ENCODE measurements around the gene CYBB. TPM values are rescaled to one million over a fixed set of nuclear protein-coding genes. Genes with fewer than 3 reads are reported as not detected.

Gene CYBB
- polyA plus RNA-seq, 1 of the 3 experiments (the other 2 are of a cell fraction): not detected

- no peak overlapping the region for H3K4me2 ChIP-seq
- no peaks in the 10 kb centered on the region for H4K20me1 ChIP-seq (ENCODE audit: insufficient read depth)
- ChIA-PET CTCF (interaction anchor here (0.7 to 2.4 kb wide), 2 partner anchors 18 to 60 kb away, joined by 3 to 12 read pairs; no protein-coding TSS in a partner anchor), POLR2A (no interaction called here)
- H3K79me2 ChIP-seq (ENCODE audit: insufficient read depth): no peaks in the 10 kb centered on the region
- H2AFZ ChIP-seq (ENCODE audit: low read depth): no peak overlapping the region
- TF ChIP-seq GATA2 (CRISPR knock-in tag; IDR thresholded peaks at IDR 0.05): no peak
- TF ChIP-seq MXI1 (IDR thresholded peaks at IDR 0.05; ENCODE audit: low read depth, low read length): no peak
- no peak for TF ChIP-seq CHD2 (IDR thresholded peaks at IDR 0.05; ENCODE audit: low read length, partially characterized antibody)
- TF ChIP-seq NRF1 (IDR thresholded peaks at IDR 0.05; ENCODE audit: low read depth, low read length): no peak
- TF ChIP-seq RCOR1 (IDR thresholded peaks at IDR 0.05; ENCODE audit: low read length): no peak
- no peak overlapping the region for H3K4me3 ChIP-seq (ENCODE audit: low read depth in 2 of 2, low read length in 1 of 2)
- H3K9ac ChIP-seq: no peak overlapping the region
- no peaks in the 10 kb centered on the region for H3F3A ChIP-seq (replicated peaks; ENCODE audit: insufficient read depth)
- no peaks in the 10 kb centered on the region for H3K9me2 ChIP-seq
- no peak for DNase-seq
- no peaks in the 10 kb centered on the region for H3K9me3 ChIP-seq
- H3K27me3 ChIP-seq (ENCODE audit: insufficient read depth): no peaks in the 10 kb centered on the region
- H3K4me1 ChIP-seq (ENCODE audit: control insufficient read depth in 1 of 2, insufficient read depth in 2 of 2, low read depth in 1 of 2, low read length in 1 of 2): no peaks in the 10 kb centered on the region
- no peaks in the 10 kb centered on the region for H3K36me3 ChIP-seq (replicated peaks in 1 of 2; ENCODE audit: control insufficient read depth in 1 of 2, insufficient read depth in 2 of 2, low read length in 1 of 2)
- no peak overlapping the region for H3K27ac ChIP-seq (ENCODE audit: low read depth in 2 of 2, low read length in 1 of 2)
Measured at GRCh38 chrX:37763400-37763799, 16.5 kb upstream of the CYBB start.

GRCh38 chrX:37765507-37765906 lies 14.4 kb upstream of the CYBB start:
- Histone ChIP-seq H3K27ac (ENCODE audit: low read depth in 2 of 2, low read length in 1 of 2) (no peak overlapping the region), H3K4me2 (no peak overlapping the region)

More at GRCh38 chrX:37765507-37765906, 14.4 kb upstream of the CYBB start:
- DNase-seq: no peak
- Histone ChIP-seq H3K9ac (no peak overlapping the region), H2AFZ (ENCODE audit: low read depth) (no peak overlapping the region), H3K4me1 (ENCODE audit: control insufficient read depth in 1 of 2, insufficient read depth in 2 of 2, low read depth in 1 of 2, low read length in 1 of 2) (no peaks in the 10 kb centered on the region), H3K9me3 (no peaks in the 10 kb centered on the region), H3K36me3 (replicated peaks in 1 of 2; ENCODE audit: control insufficient read depth in 1 of 2, insufficient read depth in 2 of 2, low read length in 1 of 2) (no peaks in the 10 kb centered on the region), H3K27me3 (ENCODE audit: insufficient read depth) (no peaks in the 10 kb centered on the region), H4K20me1 (ENCODE audit: insufficient read depth) (no peaks in the 10 kb centered on the region), H3K9me2 (no peaks in the 10 kb centered on the region), H3F3A (replicated peaks; ENCODE audit: insufficient read depth) (no peaks in the 10 kb centered on the region), H3K4me3 (ENCODE audit: low read depth in 2 of 2, low read length in 1 of 2) (no peak overlapping the region), H3K79me2 (ENCODE audit: insufficient read depth) (no peaks in the 10 kb centered on the region)
- CTCF ChIA-PET: interaction anchor here (0.6 kb wide), 1 partner anchor 51 kb away, joined by 3 read pairs; no protein-coding TSS in a partner anchor
- POLR2A ChIA-PET: no interaction called here
- TF ChIP-seq IRF3 (IDR thresholded peaks at IDR 0.05; ENCODE audit: low read depth, low read length) (no peak), SMC3 (IDR thresholded peaks at IDR 0.05; ENCODE audit: low read depth, low read length) (no peak), RAD21 (IDR thresholded peaks at IDR 0.05; ENCODE audit: low read length) (no peak), CTCF (IDR thresholded peaks at IDR 0.05) (no peak), USF1 (IDR thresholded peaks at IDR 0.05; ENCODE audit: borderline replicate concordance, low read depth) (no peak), MAX (IDR thresholded peaks at IDR 0.05; ENCODE audit: low read depth) (no peak), GATA2 (CRISPR knock-in tag; IDR thresholded peaks at IDR 0.05) (no peak)

Data from SK-N-SH (cell line).